Inferior parietal cortex (tissue), 1 donor: ENCODE measurements around the gene HNF1A.
"Not testable (repeated sequence)": the region's sequence is repeated elsewhere in the genome, so short reads cannot be mapped to it uniquely, and the experiment has no call there.

Experiments
- DNase-seq: peaks from one replicate; pipeline ENCODE4 v3.0.0-alpha.2; 2016; ENCODE audit errors: extremely low spot score

HNF1A gene, protein sequence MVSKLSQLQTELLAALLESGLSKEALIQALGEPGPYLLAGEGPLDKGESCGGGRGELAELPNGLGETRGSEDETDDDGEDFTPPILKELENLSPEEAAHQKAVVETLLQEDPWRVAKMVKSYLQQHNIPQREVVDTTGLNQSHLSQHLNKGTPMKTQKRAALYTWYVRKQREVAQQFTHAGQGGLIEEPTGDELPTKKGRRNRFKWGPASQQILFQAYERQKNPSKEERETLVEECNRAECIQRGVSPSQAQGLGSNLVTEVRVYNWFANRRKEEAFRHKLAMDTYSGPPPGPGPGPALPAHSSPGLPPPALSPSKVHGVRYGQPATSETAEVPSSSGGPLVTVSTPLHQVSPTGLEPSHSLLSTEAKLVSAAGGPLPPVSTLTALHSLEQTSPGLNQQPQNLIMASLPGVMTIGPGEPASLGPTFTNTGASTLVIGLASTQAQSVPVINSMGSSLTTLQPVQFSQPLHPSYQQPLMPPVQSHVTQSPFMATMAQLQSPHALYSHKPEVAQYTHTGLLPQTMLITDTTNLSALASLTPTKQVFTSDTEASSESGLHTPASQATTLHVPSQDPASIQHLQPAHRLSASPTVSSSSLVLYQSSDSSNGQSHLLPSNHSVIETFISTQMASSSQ

DNA sequence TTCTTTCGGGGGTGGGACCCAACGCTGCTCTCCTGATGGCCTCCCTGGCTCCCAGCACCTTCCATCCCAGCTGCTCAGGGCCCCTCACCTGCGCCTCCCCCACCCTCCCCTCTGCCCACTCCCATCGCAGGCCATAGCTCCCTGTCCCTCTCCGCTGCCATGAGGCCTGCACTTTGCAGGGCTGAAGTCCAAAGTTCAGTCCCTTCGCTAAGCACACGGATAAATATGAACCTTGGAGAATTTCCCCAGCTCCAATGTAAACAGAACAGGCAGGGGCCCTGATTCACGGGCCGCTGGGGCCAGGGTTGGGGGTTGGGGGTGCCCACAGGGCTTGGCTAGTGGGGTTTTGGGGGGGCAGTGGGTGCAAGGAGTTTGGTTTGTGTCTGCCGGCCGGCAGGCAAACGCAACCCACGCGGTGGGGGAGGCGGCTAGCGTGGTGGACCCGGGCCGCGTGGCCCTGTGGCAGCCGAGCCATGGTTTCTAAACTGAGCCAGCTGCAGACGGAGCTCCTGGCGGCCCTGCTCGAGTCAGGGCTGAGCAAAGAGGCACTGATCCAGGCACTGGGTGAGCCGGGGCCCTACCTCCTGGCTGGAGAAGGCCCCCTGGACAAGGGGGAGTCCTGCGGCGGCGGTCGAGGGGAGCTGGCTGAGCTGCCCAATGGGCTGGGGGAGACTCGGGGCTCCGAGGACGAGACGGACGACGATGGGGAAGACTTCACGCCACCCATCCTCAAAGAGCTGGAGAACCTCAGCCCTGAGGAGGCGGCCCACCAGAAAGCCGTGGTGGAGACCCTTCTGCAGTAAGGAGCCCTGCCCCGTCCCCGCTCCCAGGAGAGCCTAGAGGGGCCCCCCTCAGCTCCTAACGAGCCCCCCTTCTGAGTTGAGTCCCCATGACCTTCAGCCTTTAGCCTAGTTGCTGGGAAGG, at the start of gene HNF1A:
HNF1A (plus strand) TSS at position 248 of the 924 bp plus-strand sequence; CDS start at position 474, 226 bp downstream.
- DNase-seq: no peak

DNA sequence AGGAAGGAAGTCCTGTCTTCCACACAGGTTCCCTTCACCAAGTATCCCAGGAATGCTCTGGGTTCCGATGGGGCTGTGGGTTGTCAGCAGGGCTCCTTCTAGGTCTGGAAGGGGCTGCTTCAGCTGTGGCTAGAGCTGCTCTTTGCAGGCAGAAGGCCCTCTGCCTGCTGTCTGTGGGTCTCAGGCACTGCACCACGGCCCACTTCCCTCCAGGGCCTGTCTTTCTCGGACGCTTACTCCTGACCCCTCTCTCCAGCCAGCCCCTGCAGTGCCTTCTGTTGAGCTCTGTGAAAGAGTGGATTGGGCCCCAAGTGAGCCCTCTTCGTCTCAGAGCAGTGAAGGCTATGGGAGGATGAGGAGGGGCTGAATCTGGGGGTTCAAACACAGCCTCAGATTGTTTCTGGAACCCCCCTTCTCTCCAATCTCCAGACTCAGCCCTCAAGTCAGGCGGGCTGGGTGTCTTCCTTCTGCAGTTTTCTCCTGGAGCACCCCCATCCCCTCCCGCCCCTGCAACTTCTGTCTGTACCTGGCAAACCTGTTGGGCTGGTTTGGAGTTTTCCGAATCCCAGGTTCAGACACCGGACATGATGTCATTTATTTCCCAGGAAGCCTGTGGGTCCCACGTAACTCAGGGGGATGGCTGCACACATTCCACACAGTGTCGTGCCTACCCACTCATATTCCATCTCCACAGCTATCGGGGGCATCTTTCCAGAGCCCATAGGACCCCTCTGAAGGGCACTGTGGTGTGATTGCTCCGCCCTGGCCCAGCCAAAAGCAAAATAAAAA, 49.3 kb upstream of the HNF1A start:
- no peak for DNase-seq

DNA sequence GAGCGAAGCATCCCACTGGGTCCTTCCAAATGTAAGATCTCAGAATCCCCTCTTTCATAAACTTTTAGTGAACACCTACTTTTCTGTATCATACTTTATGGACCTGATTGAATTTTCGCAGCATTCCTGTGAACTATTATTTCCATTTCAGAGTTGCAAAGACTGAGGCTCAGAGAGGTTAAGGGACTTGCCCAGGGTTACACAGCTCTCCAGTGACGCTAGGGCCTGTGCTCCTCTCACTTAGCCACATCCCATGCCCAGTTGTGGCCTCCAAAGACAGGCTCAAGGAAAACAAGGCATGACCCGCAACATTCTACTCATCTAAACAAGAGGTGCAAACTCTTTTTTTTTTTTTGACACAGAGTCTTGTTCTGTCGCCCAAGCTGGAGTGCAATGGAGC, 48.3 kb upstream of the HNF1A start:
- no peak for DNase-seq

DNA sequence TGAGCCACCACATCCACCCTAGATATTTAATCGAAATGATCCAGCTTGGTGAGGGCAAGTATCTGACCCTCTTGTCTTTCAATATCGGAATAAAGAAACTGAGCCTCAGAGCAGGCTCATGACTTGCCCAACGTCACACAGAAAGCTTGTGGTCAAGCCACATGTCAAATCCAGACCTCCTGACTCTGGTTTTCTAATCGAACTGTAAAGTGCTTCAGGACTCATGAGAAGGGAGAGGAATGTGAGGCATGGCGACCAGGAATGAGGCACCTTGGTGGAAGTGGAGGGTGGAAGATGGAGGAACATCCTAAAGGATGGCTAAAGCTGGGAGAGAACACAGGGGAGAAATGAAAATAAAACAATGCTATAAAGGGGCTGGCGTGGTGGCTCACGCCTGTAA, 46.3 kb upstream of the HNF1A start:
- DNase-seq: no peak

DNA sequence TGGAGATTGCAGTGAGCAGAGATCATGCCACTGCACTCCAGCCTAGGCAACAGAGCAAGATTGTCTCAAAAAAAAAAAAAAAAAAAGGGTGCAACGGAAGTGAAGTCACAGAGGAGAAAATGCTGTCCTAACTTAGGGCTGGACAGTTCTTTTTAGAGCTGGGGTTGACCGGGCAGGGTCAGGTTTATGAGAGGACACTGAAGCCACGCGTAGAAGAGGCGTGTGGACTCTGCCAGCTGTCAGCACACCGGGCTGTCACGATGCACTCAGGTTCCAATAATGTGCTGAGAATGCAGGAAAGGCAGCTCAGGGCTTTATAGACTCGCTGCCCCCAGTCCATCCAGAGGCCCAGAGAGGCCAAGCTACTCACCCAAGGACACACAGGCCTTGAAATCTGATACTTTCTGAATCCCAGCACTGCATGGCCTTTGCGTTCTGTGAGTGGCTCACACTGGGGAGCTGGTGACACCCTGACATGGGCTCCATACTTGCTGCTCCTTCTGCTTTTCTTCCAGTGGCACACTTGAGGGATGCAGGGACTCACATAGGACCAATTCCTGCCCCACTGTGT, 45.3 kb upstream of the HNF1A start:
- no peak for DNase-seq

DNA sequence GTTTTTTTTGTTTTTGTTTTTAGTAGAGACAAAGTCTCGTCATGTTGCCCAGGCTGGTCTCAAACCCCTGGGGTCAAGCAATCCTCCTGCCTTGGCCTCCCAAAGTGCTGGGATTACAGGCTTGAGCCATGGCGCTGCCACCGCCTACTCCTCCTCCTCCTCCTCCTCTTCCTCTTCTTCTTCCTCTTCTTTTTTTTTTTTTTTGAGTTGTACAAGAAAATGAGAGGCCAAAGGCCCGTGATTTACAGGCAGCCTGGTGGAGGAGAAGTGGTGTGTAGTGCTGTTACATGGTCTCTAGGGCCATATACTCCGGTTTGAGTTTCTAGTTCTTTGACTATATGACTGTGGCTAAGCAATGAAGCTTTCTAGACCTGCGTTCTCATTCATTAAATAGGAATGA, 44.6 kb upstream of the HNF1A start:
- DNase-seq: no peak

DNA sequence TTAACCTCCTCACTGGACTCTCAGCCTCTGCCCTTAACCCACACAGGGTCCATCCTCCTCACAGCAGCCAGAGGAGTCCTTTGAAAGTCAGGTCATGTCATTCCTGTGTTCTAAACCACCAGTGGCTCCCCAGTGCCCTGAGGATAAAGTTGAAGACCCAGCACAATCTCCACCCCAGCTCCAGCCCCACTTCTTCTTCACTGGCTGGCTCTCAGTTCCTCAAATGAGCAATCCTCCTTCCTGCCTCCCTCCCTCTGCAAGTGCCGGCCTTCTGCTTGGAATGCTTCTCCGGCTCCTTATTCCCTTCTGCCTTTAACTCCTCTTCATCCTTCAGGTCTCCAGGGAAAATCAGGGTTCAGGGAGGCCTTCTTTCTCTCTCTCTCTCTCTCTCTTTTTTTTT, 42.1 kb upstream of the HNF1A start:
- no peak for DNase-seq

DNA sequence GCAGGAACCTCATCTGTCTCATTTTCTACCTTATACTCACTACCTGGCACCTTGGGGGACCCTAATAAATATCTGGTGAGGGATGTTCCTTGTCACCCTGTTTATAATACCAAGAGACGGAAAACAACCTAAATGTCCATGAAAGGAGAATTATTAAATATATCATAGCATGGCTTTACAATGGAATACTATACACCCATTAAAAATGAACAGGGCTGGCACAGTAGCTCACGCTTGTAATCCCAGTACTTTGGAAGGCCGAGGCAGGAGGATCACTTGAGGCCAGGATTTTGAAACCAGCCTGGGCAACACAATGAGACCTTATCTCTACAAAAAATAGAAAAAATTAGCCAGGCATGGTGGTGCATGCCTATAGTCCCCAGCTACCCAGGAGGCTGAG, 39.8 kb upstream of the HNF1A start:
- no peak for DNase-seq

DNA sequence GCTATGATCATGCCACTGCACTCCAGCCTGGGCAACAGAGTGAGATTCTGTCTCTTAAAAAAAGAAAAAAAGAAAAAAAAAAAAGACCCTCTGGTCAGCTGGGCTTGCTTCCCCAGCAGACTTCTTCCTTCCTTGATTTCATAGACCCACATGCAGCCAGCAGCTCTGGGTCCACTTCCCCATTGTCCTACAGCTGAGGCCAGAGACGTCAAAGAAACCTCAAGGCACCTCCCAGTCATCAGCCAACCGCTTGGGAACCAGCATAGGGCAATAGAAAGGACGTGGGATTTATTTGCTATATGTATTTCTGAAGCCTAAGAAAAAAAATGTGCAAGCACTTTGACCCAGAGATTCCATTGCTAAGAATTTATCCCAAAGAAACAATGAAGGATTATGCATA, 38.8 kb upstream of the HNF1A start:
- DNase-seq: peak; percentile 7

DNA sequence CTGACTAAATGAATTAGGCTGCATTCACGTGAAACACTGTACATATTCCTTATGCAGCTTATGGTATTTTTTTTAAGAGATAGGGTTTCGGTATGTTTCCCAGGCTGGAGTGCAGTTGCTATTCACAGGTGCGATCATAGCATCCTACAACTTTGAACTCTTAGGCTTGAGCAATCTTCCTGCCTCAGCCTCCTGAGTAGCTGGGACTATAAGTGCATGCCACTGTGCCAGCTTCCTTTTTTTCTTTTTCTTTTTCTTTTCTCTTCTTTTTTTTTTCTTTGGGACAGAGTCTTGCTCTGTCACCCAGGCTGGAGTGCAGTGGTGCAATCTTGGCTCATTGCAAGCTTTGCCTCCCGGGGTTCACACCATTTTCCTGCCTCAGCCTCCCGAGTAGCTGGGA, 38.3 kb upstream of the HNF1A start:
- no peak for DNase-seq

DNA sequence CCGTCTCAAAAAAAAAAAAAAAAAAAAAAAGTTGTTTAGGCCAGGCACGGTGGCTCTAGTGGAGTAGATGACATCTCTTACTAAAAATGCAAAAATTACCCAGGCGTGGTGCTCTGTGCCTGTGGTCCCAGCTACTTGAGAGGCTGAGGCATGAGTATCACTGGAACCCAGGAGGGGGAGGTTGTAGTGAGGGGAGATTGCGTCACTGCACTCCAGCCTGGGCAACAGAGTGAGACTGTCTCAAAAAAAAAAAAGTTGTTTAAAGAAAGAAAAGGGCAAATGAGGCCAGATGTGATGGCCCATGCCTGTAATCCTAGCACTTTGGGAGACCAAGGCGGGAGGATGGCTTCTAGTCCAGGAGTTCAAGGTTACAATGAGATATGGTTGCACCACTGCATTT, 37.5 kb upstream of the HNF1A start:
- no peak for DNase-seq

DNA sequence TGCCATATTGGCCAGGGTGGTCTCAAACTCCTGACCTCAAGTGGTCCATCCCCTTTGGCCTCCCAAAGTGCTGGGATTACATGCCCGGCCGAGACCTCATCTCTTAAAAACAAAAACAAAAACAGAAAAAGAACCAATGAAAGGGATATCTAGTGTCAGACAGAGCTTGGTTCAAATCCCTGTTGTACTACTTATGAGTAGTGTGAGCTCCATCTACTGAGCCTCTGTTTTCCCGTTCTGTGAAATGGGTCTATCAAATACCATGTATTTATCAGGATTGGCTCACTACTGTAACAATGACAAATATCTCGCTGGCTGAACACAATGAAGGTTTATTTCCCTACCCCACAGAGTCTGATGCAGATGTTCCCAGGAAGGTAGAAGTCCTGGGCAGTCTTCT, 36.9 kb upstream of the HNF1A start:
- DNase-seq: no peak

DNA sequence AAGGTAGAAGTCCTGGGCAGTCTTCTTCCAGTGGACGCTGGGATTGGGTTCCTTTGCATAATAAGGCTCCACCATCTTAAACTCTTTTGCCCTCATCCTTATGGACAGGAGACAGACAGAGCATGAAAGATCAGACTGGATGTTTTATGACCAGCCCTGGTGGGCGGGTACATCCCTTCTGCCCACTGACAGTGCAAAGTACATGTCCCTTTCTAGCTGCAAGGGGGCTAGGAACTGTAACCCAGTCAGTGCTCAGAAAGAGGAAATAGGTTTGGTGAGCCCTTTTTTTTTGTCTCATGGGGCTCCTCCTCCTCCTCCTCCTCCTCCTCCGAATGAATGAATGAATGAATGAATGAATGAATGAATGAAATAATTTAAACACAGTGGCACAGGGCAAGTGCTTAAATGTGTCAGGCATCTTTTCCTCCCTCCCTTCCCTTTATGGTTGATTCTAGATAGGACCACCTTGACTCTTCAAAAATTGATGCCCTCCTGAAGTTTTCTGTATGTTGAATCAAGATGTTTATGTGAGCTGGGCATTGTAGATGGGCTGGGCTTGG, 36.4 kb upstream of the HNF1A start:
- no peak for DNase-seq

DNA sequence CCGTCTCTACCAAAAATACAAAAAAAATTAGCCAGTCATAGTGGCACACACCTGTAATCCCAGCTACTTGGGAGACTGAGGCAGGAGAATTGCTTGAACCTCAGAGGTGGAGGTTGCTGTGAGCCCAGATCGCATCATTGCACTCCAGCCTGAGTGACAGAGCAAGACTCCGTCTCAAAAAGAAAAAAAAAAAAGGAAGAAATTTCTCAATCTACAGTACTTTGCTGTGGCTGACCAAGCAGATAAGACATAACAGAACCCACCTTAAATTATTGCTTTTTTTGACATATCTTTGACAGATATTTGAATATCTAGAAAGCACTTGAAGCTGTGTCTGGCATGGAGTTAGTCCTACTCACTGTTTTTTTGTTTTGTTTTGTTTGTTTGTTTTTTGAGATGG, 34.9 kb upstream of the HNF1A start:
- DNase-seq: no peak

DNA sequence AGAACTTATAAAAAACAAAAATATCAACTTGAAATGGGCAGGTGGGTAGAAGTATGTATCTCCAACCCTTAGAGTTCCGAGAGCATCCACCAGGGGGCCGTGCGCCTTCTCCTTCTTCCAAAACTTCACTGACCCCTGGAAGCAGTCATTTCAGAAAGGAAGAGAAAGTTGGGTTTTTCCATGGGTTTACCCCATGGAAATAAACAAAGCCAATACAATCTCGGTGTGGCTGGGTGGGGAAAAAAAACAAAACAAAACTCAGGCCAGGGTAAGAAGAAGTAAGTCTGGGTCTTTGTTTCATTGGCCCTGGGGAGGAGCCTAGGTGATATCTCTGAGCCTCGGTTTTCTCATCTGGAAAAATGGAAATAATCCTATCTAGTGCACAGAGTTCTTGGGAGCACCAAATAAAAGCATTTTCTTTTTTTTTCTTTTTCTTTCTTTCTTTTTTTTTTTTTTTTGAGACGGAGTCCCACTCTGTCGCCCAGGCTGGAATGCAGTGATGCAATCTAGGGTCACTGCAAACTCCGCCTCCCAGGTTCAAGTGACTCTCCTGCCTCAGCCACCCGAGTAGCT, 33.6 kb upstream of the HNF1A start:
- peak; percentile 24 for DNase-seq

DNA sequence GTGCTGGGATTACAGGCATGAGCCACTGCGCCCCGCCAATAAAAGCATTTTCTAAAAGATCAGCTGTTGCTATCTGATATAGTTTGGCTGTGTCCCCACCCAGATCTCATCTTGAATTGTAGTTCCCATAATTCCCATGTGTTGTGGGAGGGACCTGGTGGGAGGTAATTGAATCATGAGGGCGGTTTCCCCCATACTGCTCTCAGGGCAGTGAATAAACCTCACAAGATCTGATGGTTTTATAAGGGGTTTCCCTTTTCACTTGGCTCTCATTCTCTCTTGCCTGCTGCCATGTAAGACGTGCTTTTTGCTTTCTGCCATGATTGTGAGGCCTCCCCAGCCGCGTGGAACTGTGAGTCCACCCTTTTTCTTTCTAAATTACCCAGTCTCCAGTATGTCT, 32.8 kb upstream of the HNF1A start:
- DNase-seq: not testable (repeated sequence)

DNA sequence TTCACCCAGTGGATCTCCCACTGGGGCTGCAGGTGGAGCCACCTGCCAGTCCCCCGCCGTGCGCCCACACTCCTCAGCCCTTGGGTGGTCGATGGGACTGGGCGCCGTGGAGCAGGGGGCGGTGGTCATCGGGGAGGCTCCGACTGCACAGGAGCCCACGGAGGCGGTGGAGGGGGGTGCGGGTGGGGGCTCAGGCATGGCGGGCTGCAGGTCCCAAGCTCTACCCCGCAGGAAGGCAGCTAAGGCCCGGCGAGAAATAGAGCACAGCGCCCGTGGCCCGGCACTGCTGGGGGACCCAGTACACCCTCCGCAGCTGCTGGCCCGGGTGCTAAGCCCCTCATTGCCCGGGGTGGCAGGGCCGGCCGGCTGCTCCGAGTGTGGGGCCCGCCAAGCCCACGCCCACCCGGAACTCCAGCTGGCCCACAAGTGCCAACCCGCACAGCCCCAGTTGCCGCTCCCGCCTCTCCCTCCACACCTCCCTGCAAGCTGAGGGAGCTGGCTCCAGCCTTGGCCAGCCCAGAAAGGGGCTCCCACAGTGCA, 28.0 kb upstream of the HNF1A start:
- not testable (repeated sequence) for DNase-seq

DNA sequence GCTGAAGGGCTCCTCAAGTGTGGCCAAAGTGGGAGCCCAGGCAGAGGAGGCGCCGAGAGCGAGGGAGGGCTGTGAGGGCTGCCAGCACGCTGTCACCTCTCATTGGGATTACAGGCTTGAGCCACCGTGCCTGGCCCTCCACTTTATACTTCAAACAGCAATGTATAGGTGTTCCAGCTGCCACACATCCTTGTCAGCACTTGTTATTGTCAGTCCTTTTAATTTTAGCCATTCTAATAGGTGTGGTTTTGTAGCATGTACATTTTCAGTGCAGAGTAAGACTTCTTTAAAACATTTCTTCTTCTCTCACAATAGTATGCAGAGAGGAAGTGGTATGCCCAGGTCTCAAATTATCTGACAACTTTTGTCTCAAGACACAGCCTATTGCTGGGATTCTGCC, 27.5 kb upstream of the HNF1A start:
- no peak for DNase-seq

DNA sequence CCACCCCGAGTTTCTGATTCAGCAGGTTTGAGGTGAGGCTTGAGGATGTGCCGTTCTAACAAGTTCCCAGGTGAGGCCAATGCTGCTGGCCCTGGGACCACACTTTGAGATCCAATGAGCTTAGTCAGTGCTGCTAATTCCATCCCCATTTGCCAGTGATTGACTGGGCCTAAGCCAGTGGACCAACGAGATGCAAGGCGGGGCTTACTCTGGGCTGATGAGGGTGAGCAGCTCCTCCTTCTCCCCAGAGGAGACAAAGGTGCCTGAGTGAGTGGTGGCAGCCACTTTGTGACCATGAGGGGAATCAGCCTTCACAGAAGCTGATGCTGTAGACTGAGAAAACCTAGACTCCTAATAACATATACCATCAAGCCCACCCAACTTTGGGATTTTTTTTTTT, 23.1 kb upstream of the HNF1A start:
- no peak for DNase-seq

DNA sequence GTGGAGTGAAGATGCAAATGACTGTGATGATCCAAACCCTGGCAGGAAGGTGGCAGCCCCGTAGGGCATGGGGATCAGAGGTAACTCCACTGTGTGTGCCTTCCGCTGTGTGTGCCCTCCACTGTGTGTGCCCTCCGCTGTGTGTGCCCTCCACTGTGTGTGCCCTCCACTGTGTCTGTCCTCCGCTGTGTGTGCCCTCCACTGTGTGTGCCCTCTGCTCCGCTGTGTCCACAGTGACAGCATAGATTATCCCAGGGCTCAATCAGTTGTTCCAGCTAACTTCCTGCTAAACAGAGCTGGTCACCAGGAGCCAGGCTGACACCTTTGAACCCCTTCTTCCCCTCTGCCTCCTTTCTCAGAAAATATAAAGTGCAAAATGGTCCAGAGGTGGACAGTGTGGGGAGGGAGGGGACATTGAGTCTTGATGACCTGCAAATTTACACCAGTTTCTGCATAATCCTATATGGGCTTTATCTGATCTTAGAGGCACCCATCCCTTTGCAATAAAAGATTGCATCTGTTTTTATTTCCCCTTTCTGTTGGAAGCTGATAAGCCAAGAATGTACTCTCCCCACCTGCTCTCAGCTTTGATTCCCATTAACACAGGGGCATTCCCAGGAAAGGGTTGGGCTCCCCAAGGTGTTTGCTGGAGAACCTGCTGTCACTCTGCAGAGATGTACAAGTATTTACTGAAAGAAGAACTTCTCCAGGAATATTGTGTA, 21.6 kb upstream of the HNF1A start:
- DNase-seq: no peak
